SU-DHL-6 (cell line): ENCODE data around the gene SLC7A10.

Experiments used
- H2AFZ ChIP-seq: fragments of 200-600 bp; sonication (generic); 2 replicates; pipeline ENCODE4 v1.6.1; 2014; ENCODE audit warnings: low read depth, mild to moderate bottlenecking, moderate library complexity, mixed read lengths, antibody characterized with exemption, low read length; ENCODE audit not compliant: severe bottlenecking
- H3F3A ChIP-seq: fragments of 200-600 bp; shearing (Covaris generic); 2 replicates; pipeline ENCODE4 v1.6.0; 2016; ENCODE audit warnings: antibody characterized with exemption, mild to moderate bottlenecking; ENCODE audit not compliant: insufficient read depth
- H3K27ac ChIP-seq: fragments of 200-600 bp; sonication (generic); 2 replicates; pipeline ENCODE4 v1.5.1; 2016; ENCODE audit warnings: low read depth, mild to moderate bottlenecking, low read length, moderate library complexity, mixed read lengths
- H3K27me3 ChIP-seq: fragments of 200-600 bp; sonication (generic), shearing (Covaris generic); 2 replicates; pipeline ENCODE4 v1.6.0; 2014; ENCODE audit warnings: mild to moderate bottlenecking, low read length
- H3K36me3 ChIP-seq: fragments of 200-600 bp; sonication (generic); 2 replicates; pipeline ENCODE4 v1.6.1; 2014; ENCODE audit warnings: mild to moderate bottlenecking, low read length, mixed read lengths
- H3K4me2 ChIP-seq: fragments of 300-600, 200-600 bp; shearing (Covaris generic), sonication (generic); 2 replicates; pipeline ENCODE4 v1.6.0; 2014; ENCODE audit warnings: low read length, low read depth, mild to moderate bottlenecking; ENCODE audit not compliant: poor library complexity, severe bottlenecking
- H3K4me3 ChIP-seq: fragments of 200-600 bp; sonication (generic); 2 replicates; pipeline ENCODE4 v1.5.1; 2014; ENCODE audit warnings: antibody characterized with exemption, low read length, mild to moderate bottlenecking, mixed read lengths; ENCODE audit not compliant: insufficient read depth, poor library complexity, severe bottlenecking
- H3K79me2 ChIP-seq: fragments of 200-600 bp; sonication (generic); 2 replicates; pipeline ENCODE4 v1.6.1; 2014; ENCODE audit warnings: mild to moderate bottlenecking, low read length, moderate library complexity; ENCODE audit not compliant: insufficient read depth
- H3K9ac ChIP-seq: fragments of 200-600 bp; sonication (generic); 2 replicates; pipeline ENCODE4 v1.7.0; 2014; ENCODE audit warnings: mild to moderate bottlenecking, low read length
- H3K9me2 ChIP-seq: fragments of 200-600 bp; sonication (generic); replicated peaks from 2 replicates; pipeline ENCODE4 v1.6.1; 2014; ENCODE audit warnings: low read length; ENCODE audit not compliant: insufficient read depth
- H3K9me3 ChIP-seq: fragments of 200-600 bp; sonication (generic); 2 replicates; pipeline ENCODE4 v1.6.1; 2014; ENCODE audit warnings: low read length, mixed read lengths; ENCODE audit not compliant: insufficient read depth
- H4K20me1 ChIP-seq: fragments of 200-600 bp; sonication (generic); 2 replicates; pipeline ENCODE4 v1.6.1; 2014; ENCODE audit warnings: low read depth, mild to moderate bottlenecking, antibody characterized with exemption, low read length, moderate library complexity, mixed read lengths
- EZH2phosphoT487 ChIP-seq: fragments of 200-600 bp; sonication (generic), shearing (Covaris generic); conservative IDR thresholded peaks from 2 replicates; pipeline ENCODE4 v1.6.1; 2018; ENCODE audit warnings: mild to moderate bottlenecking, antibody characterized with exemption, low read length, moderate library complexity, mixed read lengths
- TF ChIP-seq, protein P1 (sequence below): fragments of 200-600 bp; sonication (generic); IDR thresholded peaks from one replicate; pipeline ENCODE4 v1.5.1; 2017; ENCODE audit warnings: antibody characterized with exemption, mild to moderate bottlenecking, low read length, moderate library complexity; ENCODE audit not compliant: insufficient read depth, poor library complexity, severe bottlenecking

The SLC7A10 gene

DNA sequence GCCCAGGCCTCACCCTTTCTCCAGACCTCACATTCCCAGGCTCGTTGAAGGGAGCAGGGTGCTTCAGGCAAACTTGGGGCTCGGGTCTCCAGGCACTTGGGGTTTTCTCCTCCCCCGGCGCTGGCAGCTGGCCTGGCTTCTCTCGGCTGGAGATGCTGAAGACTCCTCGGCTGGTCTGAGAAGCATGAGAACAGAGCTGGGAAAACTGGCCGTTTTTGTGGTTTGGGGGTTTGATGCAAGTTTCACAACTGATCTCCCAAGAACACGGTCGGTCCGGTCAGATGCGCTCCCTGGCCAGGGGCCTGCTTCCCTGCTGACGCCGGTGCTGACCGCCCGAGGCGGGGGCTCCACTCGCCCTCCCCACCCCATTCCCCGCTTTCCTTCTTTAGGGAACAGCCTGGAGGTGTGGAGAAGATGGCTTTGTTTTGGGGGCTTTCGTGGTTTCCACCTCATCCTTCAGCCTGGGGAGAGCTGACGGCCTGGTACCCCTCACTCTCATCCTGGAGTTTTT is 41.4 kb upstream of the SLC7A10 start:
- Histone ChIP-seq H3K27ac (no peak overlapping the region), H4K20me1 (no peaks in the 10 kb centered on the region), H3K4me3 (no peak overlapping the region), H3K36me3 (no peaks in the 10 kb centered on the region), H3F3A (no peaks in the 10 kb centered on the region), H3K79me2 (no peaks in the 10 kb centered on the region), H3K9ac (no peak overlapping the region), H3K27me3 (no peaks in the 10 kb centered on the region), H3K9me2 (no peaks in the 10 kb centered on the region), H3K4me2 (no peak overlapping the region), H2AFZ (no peak overlapping the region), H3K9me3 (no peaks in the 10 kb centered on the region)
- no peak for TF ChIP-seq EZH2phosphoT487
- TF ChIP-seq, protein P1, sequence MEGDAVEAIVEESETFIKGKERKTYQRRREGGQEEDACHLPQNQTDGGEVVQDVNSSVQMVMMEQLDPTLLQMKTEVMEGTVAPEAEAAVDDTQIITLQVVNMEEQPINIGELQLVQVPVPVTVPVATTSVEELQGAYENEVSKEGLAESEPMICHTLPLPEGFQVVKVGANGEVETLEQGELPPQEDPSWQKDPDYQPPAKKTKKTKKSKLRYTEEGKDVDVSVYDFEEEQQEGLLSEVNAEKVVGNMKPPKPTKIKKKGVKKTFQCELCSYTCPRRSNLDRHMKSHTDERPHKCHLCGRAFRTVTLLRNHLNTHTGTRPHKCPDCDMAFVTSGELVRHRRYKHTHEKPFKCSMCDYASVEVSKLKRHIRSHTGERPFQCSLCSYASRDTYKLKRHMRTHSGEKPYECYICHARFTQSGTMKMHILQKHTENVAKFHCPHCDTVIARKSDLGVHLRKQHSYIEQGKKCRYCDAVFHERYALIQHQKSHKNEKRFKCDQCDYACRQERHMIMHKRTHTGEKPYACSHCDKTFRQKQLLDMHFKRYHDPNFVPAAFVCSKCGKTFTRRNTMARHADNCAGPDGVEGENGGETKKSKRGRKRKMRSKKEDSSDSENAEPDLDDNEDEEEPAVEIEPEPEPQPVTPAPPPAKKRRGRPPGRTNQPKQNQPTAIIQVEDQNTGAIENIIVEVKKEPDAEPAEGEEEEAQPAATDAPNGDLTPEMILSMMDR, result no peak

DNA sequence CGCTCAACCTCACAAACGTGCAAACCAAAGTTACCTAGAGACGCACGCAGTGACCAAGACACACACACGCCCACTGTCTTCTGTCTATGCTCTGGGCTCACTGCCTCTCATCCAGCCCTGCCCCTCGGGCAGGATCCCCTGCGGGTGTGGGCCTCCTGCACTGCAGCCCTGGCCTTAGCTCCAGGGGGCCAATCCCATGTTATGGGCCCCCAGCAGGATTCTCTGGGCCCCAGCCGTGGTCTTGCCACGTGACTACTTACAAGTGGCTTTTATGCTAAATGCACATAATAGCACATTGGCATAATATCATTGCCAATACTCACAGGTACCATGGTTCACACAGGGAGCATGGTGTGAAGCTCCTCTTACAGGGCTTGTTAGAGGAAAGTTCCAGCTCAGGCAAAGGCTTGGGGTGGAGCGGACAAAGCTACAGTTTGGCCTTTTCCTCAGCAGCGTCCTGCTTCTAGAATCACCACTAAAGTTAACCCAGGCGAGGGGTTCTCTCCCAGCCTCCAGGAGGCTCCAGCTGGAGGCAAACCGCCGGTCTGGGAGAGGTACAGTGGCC is 39.3 kb upstream of the SLC7A10 start:
- no peak overlapping the region for H2AFZ ChIP-seq
- no peak overlapping the region for H3K4me3 ChIP-seq
- H3K79me2 ChIP-seq, result no peaks in the 10 kb centered on the region
- H3F3A ChIP-seq, result no peaks in the 10 kb centered on the region
- H3K36me3 ChIP-seq, result no peaks in the 10 kb centered on the region
- no peaks in the 10 kb centered on the region for H3K9me2 ChIP-seq
- no peak overlapping the region for H3K9ac ChIP-seq
- no peaks in the 10 kb centered on the region for H3K9me3 ChIP-seq
- no peak overlapping the region for H3K27ac ChIP-seq
- TF ChIP-seq EZH2phosphoT487, result no peak
- TF ChIP-seq, protein P1, result no peak
- no peak overlapping the region for H3K4me2 ChIP-seq
- H4K20me1 ChIP-seq, result no peaks in the 10 kb centered on the region
- H3K27me3 ChIP-seq, result no peaks in the 10 kb centered on the region

DNA sequence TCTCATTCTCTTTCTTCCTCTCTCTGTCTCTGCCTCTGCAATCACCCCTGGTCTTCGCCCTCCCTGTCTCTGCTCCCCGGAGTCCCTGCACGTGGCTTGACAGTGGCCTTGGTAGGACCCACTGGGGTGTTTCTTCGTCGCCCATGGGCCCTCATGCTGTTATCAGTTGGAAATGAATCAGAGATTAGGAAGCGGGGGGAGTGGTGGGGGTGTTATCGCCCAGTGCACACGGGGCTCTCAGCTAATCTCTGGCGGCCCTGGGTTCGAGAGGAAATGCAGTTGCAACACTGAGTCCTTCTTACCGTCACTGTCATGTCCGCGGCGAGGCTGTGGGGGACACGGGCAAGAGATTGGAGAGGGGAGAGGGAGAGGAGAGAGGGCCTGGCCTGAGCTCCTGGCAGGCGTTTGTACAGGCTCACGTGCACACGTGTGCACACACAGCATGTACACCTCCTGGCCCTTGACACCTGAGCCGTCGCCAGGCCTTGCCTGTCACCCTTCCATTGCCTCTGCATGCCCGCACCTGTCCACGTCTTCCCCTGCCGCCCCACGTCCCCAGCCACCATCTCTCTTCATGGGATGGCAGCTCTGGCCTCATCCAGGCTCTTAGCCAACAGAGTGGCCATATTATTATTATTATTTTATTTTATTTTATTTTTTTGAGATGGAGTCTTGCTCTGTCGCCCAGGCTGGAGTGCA is 37.8 kb upstream of the SLC7A10 start:
- H3K9ac ChIP-seq, result no peak overlapping the region
- no peaks in the 10 kb centered on the region for H3K9me2 ChIP-seq
- H3K4me3 ChIP-seq, result no peak overlapping the region
- H3K27ac ChIP-seq, result no peak overlapping the region
- H3K4me2 ChIP-seq, result no peak overlapping the region
- H3K79me2 ChIP-seq, result no peaks in the 10 kb centered on the region
- no peaks in the 10 kb centered on the region for H3F3A ChIP-seq
- H2AFZ ChIP-seq, result no peak overlapping the region
- H3K36me3 ChIP-seq, result no peaks in the 10 kb centered on the region
- no peaks in the 10 kb centered on the region for H4K20me1 ChIP-seq
- no peaks in the 10 kb centered on the region for H3K27me3 ChIP-seq
- TF ChIP-seq EZH2phosphoT487, result no peak
- TF ChIP-seq, protein P1, result no peak
- no peaks in the 10 kb centered on the region for H3K9me3 ChIP-seq
